ENCODE measurements around the gene HHIPL1. TPM values are rescaled to one million over a fixed set of nuclear protein-coding genes. Genes with fewer than 3 reads are reported as not detected.

Gene HHIPL1
- total and polyA plus RNA-seq, 9 donors = 1.4 to 2.8 (median 2.2) TPM

- no peak overlapping the region for H3K27ac ChIP-seq (ENCODE audit: low read length)
- no peak overlapping the region for H3K4me3 ChIP-seq (ENCODE audit: low read length)
- H3K36me3 ChIP-seq (ENCODE audit: control insufficient read depth, insufficient read depth, low read length) = no peaks in the 10 kb centered on the region
- WGBS (ENCODE audit: insufficient coverage) = 85% methylated on average over 13 of the region's 14 CpGs
- peaks cover 4% of the 10 kb centered on the region for H3K9me3 ChIP-seq (replicated peaks; ENCODE audit: control insufficient read depth, low read depth, low read length)
- no peak for DNase-seq
- no peaks in the 10 kb centered on the region for H3K27me3 ChIP-seq (ENCODE audit: control insufficient read depth, insufficient read depth, low read length)
- no peaks in the 10 kb centered on the region for H3K4me1 ChIP-seq (ENCODE audit: control insufficient read depth, insufficient read depth, low read length)
These were observed 72.1 kb downstream of the HHIPL1 start for GRCh38 chr14:99716850-99717681.

DNA sequence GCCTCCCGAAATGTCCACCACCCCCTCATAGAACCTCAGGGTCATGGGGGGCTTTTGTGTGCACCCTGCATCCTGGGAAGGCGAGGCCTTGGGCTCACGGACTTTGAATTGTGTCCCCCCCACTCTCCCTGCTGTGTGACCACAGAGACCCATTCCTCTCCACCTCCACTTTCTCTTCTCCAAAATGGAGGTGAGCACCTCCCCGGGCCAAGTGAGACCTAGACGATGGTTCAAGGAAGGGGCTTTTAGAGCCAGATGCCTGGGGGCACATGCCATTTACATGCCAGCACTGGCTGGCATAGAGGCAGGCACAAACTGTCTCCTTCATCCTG lies 72.7 kb downstream of the HHIPL1 start:
- no peaks in the 10 kb centered on the region for H3K36me3 ChIP-seq (ENCODE audit: control insufficient read depth, insufficient read depth, low read length)

DNA sequence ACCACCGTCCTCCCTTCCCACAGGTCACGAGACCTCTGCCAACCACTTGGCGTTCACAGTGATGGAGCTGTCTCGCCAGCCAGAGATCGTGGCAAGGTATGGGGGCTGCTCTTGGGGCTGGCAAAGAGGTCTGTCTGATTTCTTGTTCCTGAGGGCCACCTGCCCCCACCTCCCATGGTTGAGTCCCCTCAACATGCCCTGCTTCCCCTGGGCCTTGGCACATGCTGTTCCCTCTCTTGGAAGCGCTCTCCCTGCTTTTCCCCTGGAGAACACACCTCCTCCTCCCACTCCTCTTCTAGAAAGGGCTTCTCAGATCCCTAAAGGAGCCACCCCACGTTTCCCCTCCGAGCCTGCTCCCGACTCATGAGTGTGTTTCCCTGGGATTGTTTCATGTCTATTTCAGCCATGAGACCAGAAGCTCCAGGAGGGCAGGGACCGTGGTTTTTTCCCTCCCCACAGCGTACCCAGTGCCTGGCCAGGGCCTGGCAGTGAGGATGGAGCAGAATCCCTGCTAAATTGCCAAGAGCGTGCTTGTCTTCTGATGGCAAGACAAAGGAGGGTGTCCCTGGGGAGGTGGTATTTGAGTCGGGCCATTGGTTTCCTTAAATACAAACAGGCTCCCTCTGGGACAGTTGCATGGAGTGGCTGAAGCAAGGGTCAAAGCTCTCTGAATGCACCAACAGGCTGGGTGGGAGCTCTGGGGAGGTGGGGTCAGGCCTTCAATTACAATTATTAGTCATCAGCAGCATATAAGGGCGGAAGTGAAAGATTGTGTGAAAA lies 73.3 kb downstream of the HHIPL1 start:
- Histone ChIP-seq H3K36me3 (ENCODE audit: control insufficient read depth, insufficient read depth, low read length) (no peaks in the 10 kb centered on the region), H3K4me3 (ENCODE audit: low read length) (no peak overlapping the region), H3K27me3 (ENCODE audit: control insufficient read depth, insufficient read depth, low read length) (no peaks in the 10 kb centered on the region), H3K27ac (ENCODE audit: low read length) (no peak overlapping the region), H3K4me1 (ENCODE audit: control insufficient read depth, insufficient read depth, low read length) (no peaks in the 10 kb centered on the region), H3K9me3 (replicated peaks; ENCODE audit: control insufficient read depth, low read depth, low read length) (no peaks in the 10 kb centered on the region)
- 74% methylated on average over 11 of the region's 14 CpGs for WGBS (ENCODE audit: insufficient coverage)
- no peak for DNase-seq

More for the DNA sequence above, 72.7 kb downstream of the HHIPL1 start:
- no peak for DNase-seq
- Histone ChIP-seq H3K27me3 (ENCODE audit: control insufficient read depth, insufficient read depth, low read length) (no peaks in the 10 kb centered on the region), H3K4me1 (ENCODE audit: control insufficient read depth, insufficient read depth, low read length) (no peaks in the 10 kb centered on the region), H3K4me3 (ENCODE audit: low read length) (no peak overlapping the region), H3K27ac (ENCODE audit: low read length) (no peak overlapping the region), H3K9me3 (replicated peaks; ENCODE audit: control insufficient read depth, low read depth, low read length) (peaks cover 1% of the 10 kb centered on the region)
- WGBS (ENCODE audit: insufficient coverage) = 82% methylated on average over 5 of the region's 5 CpGs

GRCh38 chr14:99718811-99719192 lies 73.9 kb downstream of the HHIPL1 start:
- no peaks in the 10 kb centered on the region for H3K9me3 ChIP-seq (replicated peaks; ENCODE audit: control insufficient read depth, low read depth, low read length)
- H3K27ac ChIP-seq (ENCODE audit: low read length) = no peak overlapping the region
- no peaks in the 10 kb centered on the region for H3K36me3 ChIP-seq (ENCODE audit: control insufficient read depth, insufficient read depth, low read length)
- H3K4me1 ChIP-seq (ENCODE audit: control insufficient read depth, insufficient read depth, low read length) = no peaks in the 10 kb centered on the region
- no peak overlapping the region for H3K4me3 ChIP-seq (ENCODE audit: low read length)
- H3K27me3 ChIP-seq (ENCODE audit: control insufficient read depth, insufficient read depth, low read length) = no peaks in the 10 kb centered on the region
- no peak for DNase-seq
- 81% methylated on average over 4 of the region's 5 CpGs for WGBS (ENCODE audit: insufficient coverage)

GRCh38 chr14:99720941-99721791 lies 76.2 kb downstream of the HHIPL1 start:
- no peak for DNase-seq
- no peaks in the 10 kb centered on the region for H3K27me3 ChIP-seq (ENCODE audit: control insufficient read depth, insufficient read depth, low read length)
- no peaks in the 10 kb centered on the region for H3K36me3 ChIP-seq (ENCODE audit: control insufficient read depth, insufficient read depth, low read length)
- 84% methylated on average over 8 of the region's 18 CpGs for WGBS (ENCODE audit: insufficient coverage)
- H3K4me1 ChIP-seq (ENCODE audit: control insufficient read depth, insufficient read depth, low read length) = no peaks in the 10 kb centered on the region
- H3K9me3 ChIP-seq (replicated peaks; ENCODE audit: control insufficient read depth, low read depth, low read length) = no peaks in the 10 kb centered on the region
- H3K27ac ChIP-seq (ENCODE audit: low read length) = no peak overlapping the region
- H3K4me3 ChIP-seq (ENCODE audit: low read length) = no peak overlapping the region

- H3K27me3 ChIP-seq (ENCODE audit: control insufficient read depth, insufficient read depth, low read length) = no peaks in the 10 kb centered on the region
- WGBS (ENCODE audit: insufficient coverage) = 86% methylated on average over 9 of the region's 12 CpGs
These were observed 77.0 kb downstream of the HHIPL1 start for GRCh38 chr14:99721792-99722516.

GRCh38 chr14:99722741-99723140 lies 77.8 kb downstream of the HHIPL1 start:
- Histone ChIP-seq H3K9me3 (replicated peaks; ENCODE audit: control insufficient read depth, low read depth, low read length) (no peaks in the 10 kb centered on the region), H3K36me3 (ENCODE audit: control insufficient read depth, insufficient read depth, low read length) (no peaks in the 10 kb centered on the region), H3K4me1 (ENCODE audit: control insufficient read depth, insufficient read depth, low read length) (no peaks in the 10 kb centered on the region), H3K27ac (ENCODE audit: low read length) (no peak overlapping the region), H3K4me3 (ENCODE audit: low read length) (no peak overlapping the region), H3K27me3 (ENCODE audit: control insufficient read depth, insufficient read depth, low read length) (no peaks in the 10 kb centered on the region)
- DNase-seq = no peak
- WGBS (ENCODE audit: insufficient coverage) = 84% methylated on average over 7 of the region's 9 CpGs

More at GRCh38 chr14:99721792-99722516, 77.0 kb downstream of the HHIPL1 start:
- Histone ChIP-seq H3K36me3 (ENCODE audit: control insufficient read depth, insufficient read depth, low read length) (no peaks in the 10 kb centered on the region), H3K9me3 (replicated peaks; ENCODE audit: control insufficient read depth, low read depth, low read length) (no peaks in the 10 kb centered on the region), H3K4me3 (ENCODE audit: low read length) (no peak overlapping the region), H3K4me1 (ENCODE audit: control insufficient read depth, insufficient read depth, low read length) (no peaks in the 10 kb centered on the region), H3K27ac (ENCODE audit: low read length) (no peak overlapping the region)
- DNase-seq = no peak

DNA sequence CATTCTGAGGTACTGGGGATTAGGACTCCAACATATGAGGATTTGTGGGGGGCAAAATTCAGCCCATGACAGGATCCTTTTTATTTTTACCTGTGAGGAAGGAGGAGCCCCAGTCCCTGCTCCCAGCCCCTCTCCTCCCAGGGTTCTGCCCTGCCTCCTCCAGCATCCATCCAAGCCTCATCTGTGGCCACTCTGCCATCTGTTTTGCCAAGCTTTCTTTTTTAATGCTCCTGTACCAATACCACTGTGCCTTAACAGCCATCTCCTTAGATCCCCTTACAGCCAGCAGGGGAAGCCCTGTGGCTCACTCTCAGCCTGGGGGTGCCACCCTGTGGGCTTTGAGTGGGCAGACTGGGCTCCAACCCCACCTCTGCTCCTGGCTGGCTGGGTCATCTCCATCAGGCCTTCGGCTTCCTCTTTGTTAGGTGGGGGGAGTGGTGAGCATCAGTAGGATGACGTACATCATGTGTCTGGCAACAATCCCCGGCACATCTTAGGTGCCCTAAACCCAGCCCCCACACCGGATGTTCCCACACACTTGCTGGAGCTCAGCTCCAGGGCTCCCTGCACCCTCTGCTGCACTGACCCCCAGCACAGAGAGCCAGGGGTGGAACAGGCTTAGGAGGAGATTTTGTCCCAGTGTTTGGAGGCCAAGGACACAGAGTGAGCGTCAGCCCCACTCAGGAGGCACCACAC lies 79.4 kb downstream of the HHIPL1 start:
- H3K4me1 ChIP-seq (ENCODE audit: control insufficient read depth, insufficient read depth, low read length) = no peaks in the 10 kb centered on the region
- 57% methylated on average over 1 of the region's 5 CpGs for WGBS (ENCODE audit: insufficient coverage)

More for the DNA sequence above, 79.4 kb downstream of the HHIPL1 start:
- Histone ChIP-seq H3K36me3 (ENCODE audit: control insufficient read depth, insufficient read depth, low read length) (no peaks in the 10 kb centered on the region), H3K4me3 (ENCODE audit: low read length) (no peak overlapping the region), H3K9me3 (replicated peaks; ENCODE audit: control insufficient read depth, low read depth, low read length) (no peaks in the 10 kb centered on the region), H3K27me3 (ENCODE audit: control insufficient read depth, insufficient read depth, low read length) (no peaks in the 10 kb centered on the region), H3K27ac (ENCODE audit: low read length) (no peak overlapping the region)
- no peak for DNase-seq
